Measurements from ENCODE around the gene NOL3. TPM values are rescaled to one million over a fixed set of nuclear protein-coding genes. Genes with fewer than 3 reads are reported as not detected.

NOL3 gene
- total and polyA plus RNA-seq, 2 donors (not counting 3 experiments of a cell fraction or from before 2014, with no cell fraction given), result 16.0 to 19.4 TPM

DNA sequence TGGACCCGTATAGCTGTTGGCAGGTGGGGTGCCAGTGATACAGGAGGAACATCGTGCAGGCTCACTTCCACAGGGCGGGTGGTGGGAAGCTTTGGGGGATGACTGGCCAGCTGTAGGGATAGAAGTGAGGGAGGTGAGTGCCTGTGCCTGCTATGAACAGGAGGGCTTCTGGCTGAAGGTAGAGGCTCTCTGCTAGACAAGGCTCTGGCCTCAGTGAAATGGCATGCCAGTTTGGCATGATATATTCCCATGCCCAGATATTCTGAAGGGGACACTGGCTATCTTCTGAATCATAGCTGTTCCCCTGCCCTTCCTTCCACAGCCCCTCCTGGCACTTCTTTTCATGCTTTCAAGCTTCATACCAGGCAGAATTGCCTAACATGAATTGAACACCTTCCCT, 41.5 kb upstream of the NOL3 start:
- no peaks in the 10 kb centered on the region for H3K9me3 ChIP-seq (replicated peaks; ENCODE audit: control insufficient read depth, insufficient read depth, low read length)
- H3K9ac ChIP-seq (replicated peaks; ENCODE audit: extremely low read depth, insufficient read depth, low read length), result no peak overlapping the region
- DNase-seq (ENCODE audit: low read depth, low spot score), result no peak
- no peak overlapping the region for H2AFZ ChIP-seq (ENCODE audit: low read depth, low read length)
- dilution Hi-C loops (cut with MboI; ENCODE audit: extremely low pct_ligation_motif_present, low sequenced_read_pairs), result no loop called here
- TF ChIP-seq POLR2AphosphoS5 (IDR thresholded peaks at IDR 0.05; ENCODE audit: insufficient read depth, low read depth, low read length), result no peak
- TF ChIP-seq, protein P1, sequence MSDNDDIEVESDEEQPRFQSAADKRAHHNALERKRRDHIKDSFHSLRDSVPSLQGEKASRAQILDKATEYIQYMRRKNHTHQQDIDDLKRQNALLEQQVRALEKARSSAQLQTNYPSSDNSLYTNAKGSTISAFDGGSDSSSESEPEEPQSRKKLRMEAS (IDR thresholded peaks at IDR 0.05; ENCODE audit: insufficient read depth, insufficient read length), result no peak
- TF ChIP-seq FOS (IDR thresholded peaks at IDR 0.05; ENCODE audit: borderline replicate concordance, insufficient read depth, low read length), result no peak
- no peak for TF ChIP-seq GATA2 (IDR thresholded peaks at IDR 0.05; ENCODE audit: insufficient read depth, insufficient read length, low read depth, low read length)
- TF ChIP-seq, protein P2, sequence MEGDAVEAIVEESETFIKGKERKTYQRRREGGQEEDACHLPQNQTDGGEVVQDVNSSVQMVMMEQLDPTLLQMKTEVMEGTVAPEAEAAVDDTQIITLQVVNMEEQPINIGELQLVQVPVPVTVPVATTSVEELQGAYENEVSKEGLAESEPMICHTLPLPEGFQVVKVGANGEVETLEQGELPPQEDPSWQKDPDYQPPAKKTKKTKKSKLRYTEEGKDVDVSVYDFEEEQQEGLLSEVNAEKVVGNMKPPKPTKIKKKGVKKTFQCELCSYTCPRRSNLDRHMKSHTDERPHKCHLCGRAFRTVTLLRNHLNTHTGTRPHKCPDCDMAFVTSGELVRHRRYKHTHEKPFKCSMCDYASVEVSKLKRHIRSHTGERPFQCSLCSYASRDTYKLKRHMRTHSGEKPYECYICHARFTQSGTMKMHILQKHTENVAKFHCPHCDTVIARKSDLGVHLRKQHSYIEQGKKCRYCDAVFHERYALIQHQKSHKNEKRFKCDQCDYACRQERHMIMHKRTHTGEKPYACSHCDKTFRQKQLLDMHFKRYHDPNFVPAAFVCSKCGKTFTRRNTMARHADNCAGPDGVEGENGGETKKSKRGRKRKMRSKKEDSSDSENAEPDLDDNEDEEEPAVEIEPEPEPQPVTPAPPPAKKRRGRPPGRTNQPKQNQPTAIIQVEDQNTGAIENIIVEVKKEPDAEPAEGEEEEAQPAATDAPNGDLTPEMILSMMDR (IDR thresholded peaks at IDR 0.05; ENCODE audit: extremely low read depth in 1 of 2, insufficient read depth in 1 of 2, low read depth in 1 of 2, low read length in 2 of 2), result no peak
- TF ChIP-seq JUN (IDR thresholded peaks at IDR 0.05; ENCODE audit: borderline replicate concordance, insufficient read depth, insufficient read length, low read depth), result no peak
- TF ChIP-seq MYC (IDR thresholded peaks at IDR 0.05; ENCODE audit: low read depth, low read length), result no peak
- TF ChIP-seq EZH2 (IDR thresholded peaks at IDR 0.05; ENCODE audit: borderline replicate concordance, low read depth, low read length, severe bottlenecking), result no peak
- TF ChIP-seq POLR2A (IDR thresholded peaks at IDR 0.05; ENCODE audit: low read depth, low read length), result no peak
- H4K20me1 ChIP-seq (replicated peaks; ENCODE audit: control insufficient read depth, extremely low read depth, insufficient read depth, low read length), result no peaks in the 10 kb centered on the region
- H3K79me2 ChIP-seq (ENCODE audit: control insufficient read depth, insufficient read depth, low read length), result no peaks in the 10 kb centered on the region
- H3K4me3 ChIP-seq (replicated peaks in 1 of 3; ENCODE audit: insufficient read depth in 1 of 3, low read depth in 1 of 3, low read length in 3 of 3), result no peak overlapping the region
- no peak for FAIRE-seq
- peaks cover 2 to 6% of the 10 kb centered on the region in 2 experiments for H3K36me3 ChIP-seq (ENCODE audit: control insufficient read depth in 2 of 2, extremely low read depth in 1 of 2, insufficient read depth in 2 of 2, low read length in 2 of 2)
- CTCF ChIA-PET, result interaction anchor here (0.9 to 1.6 kb wide), 2 partner anchors 9 to 56 kb away, joined by 3 to 5 read pairs; no protein-coding TSS in a partner anchor
- H3K4me1 ChIP-seq (ENCODE audit: control insufficient read depth, extremely low read depth, insufficient read depth, low read length), result no peaks in the 10 kb centered on the region
- no peaks in the 10 kb centered on the region for H3K27me3 ChIP-seq (ENCODE audit: control insufficient read depth in 2 of 2, insufficient read depth in 2 of 2, low read length in 2 of 2)
- intact Hi-C loops (cut with micrococcal nuclease), result no loop called here
- no TSS peak for BruUV-seq (replicated peaks)
- H3K4me2 ChIP-seq (ENCODE audit: insufficient read depth, low read length), result no peak overlapping the region
- POLR2A ChIA-PET, result no interaction called here
- H3K9me1 ChIP-seq (replicated peaks; ENCODE audit: control insufficient read depth, extremely low read depth, insufficient read depth, low read length), result no peaks in the 10 kb centered on the region
- no peak overlapping the region for H3K27ac ChIP-seq (ENCODE audit: insufficient read depth, low read depth, low read length)
